Stimulated activated CD4-positive, alpha-beta T cell treated with anti-CD3 and anti-CD28 coated beads, Interleukin-4, amount 100 ng/mL, for 24 hours (primary cell): Measurements from ENCODE around the gene NFIX.

Source experiments
- DNase-seq: peaks from one replicate; pipeline ENCODE4 v3.0.0-alpha.2; 2020

The NFIX gene

DNA sequence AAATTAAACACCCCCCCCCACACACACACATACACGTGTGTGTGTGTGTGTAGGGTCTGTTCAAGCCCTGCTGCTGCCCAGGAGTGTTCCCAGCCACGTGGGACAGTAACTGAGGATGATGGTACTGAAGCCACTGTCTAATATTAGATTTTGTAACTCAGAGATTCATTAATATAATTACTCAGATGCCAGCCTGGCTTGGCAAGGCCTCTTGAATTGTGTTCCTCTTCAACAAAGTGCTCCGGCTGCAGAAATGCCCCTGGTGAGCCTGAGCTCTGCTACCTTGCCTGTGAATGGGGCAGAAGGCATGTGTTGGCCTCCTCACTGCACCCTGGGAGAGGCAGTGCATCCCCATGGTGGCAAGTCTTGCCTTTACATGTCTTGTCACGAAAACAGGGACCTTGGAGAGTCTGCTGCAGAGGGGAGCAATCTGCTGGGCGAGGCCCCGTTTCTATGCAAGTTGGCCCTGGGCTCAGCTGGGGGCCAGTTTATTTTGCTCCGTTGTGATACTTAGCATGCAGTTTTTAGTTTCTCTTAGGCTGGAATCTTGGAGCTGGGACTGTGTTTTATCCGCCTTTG is 44.0 kb downstream of the NFIX start:
- DNase-seq = no peak

DNA sequence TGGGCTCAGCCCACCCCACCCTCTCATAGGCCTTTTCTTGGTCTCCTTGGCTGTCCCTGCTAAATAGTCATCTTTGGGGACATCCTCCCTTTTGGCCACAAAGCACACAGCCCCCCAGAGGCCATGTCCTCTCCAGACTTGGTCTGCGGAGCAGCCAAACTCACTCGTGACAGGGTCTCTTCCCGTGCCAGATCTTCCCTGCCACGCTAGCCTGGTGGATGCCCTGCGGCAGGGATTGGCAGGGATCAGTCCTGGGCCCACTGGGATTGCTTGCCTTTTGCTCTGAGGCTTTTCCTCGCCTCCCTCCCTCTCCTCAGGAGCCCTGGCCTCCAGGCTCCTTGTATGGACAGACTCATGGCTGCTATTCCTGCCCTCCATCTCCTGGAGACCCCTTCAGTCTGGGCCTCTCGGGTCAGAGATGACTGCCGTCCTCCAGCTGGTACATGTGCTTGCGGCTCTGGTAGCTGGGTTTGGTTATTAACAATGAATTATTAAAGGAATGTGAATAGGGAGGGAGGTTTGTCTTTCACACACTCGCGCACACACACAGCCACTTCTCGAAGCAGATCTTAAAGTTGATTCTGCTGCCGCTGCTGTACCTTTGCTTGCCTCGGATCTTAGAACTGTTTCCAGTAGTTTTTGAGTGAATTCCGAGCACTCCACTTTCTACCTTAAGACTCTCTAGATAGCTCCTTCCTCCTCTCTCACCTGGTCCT is 45.1 kb downstream of the NFIX start:
- DNase-seq = no peak

DNA sequence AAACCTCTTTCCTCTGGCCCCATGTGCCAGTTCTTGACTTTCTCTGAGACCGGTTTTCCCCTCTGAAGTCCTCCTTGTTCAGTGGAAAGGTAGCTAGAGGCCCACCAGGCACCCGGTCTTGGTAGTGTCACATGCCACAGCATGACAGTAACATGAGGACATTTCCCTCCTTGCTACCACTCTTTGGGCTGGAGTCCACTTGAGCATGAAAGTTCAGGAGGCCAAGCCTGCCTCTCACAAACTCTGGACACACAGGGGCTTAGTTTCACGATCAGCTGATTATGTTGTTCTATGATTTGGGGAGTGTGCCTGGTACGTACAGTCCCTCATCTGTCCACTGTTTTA is 45.6 kb downstream of the NFIX start:
- DNase-seq = no peak

DNA sequence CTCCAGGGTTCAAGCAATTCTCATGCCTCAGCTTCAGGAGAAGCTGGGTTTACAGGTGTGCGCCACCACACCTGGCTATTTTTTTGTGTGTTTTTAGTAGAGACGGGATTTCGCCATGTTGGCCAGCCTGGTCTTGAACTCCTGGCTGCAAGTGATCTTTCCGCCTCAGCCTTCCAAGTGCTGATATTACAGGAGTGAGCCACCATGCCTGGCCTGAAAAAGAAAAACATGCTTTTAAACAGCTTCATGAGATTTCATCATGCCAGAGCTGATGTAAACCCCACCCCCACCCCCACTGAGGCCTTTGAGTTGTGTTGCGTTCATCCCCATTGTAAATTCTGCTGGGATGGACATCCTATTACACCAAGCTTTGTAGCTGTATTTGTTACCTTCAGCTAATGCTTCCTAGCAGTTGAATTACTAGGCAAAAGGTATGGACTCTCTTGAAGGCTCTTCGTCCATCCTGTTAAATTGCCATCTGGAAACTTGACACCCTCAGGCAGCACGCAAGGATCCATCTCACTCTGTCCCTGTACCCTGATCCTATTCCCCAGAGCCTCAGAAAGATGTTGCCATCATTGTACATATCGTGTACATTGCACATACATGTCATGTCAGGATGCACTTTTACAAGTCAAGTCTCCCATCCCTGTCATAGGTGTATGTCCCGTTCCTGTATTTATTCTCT is 47.3 kb downstream of the NFIX start:
- no peak for DNase-seq

DNA sequence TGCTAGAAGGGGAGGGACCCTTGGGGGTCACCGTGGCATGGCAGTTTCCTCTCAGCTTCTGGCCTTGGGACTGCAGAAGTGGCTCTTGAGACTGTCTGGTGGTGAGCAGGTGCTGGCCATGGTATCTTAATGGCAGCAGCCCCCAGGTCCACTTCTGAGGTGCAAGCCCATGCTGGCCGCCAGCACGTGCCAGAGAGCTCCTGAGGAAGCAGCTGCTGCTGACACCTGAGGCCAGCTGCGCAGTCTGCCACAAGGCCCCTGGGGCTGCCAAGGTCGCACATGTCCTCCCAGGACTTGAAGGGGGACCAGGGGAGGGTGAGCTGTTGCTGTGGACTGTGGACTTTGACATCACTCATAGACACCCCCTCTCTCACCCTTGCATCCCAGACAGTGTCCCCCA is 48.0 kb downstream of the NFIX start:
- DNase-seq = no peak

DNA sequence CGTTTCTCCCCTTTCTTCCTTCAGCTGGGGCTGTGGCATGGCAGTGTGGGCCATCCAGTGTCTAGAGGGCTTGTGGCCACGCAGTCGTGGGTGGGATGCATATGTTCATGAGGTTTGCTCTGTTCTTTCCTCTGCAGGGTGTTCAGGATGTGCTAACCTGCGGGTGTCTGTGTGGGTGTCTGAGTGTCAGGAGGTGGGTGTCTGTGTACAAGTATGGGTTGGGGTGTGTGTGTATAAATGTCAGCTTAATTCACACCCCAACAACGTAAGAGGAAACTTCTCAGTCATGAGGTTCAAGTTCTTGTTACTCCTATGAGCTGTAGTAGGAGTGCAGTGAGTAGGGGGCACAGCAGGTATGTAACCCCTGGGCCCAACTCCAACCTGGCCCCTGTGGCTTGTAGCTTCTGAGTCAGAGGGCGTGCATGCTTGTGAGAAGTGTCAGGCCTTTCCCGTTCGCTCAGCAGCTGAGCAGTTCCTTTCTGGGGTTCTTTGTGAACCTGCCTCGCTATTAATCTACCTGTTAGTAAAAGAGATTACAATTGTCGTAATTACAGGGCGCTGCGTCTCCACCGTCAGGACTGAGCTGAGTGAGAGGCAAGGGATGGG is 49.1 kb downstream of the NFIX start:
- DNase-seq = no peak

DNA sequence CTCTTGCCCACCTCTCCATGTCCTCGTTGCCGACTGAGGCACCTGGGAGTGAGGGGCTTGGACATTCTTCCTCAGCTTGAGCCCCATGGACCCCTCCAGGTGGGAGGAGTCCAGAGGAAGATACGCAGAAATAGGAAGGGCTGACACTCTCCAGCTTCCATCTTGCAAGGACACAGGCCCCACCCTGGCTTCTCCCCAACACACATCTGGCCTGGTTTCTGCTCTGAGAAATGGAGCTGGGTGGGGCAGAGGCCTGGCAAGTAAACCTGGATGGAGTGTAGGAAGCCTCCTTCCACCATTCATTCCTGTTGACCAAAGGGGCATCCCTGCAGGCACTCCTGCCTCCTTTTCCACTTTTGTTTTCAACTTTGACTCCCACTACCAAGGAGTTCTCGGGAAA is 50.5 kb downstream of the NFIX start:
- DNase-seq = no peak

DNA sequence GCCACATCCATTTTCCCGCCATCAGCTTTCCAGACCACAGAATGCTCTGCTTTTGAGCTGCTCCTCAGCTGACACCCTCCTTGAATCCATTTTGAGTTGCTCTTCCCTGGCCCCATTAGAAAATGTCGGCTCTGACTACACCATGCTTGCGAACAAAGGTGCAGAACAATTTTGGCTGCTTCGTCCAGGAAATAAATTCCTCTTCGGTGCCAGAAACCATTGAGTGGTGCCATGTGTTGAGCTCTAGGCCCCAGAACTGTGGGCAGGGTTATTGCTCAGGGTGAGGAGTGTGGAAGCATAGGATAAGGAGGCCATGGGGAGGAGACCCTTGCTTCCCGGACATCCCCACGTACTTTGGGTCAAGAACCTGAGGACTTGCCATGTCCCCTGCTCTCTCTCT is 52.1 kb downstream of the NFIX start:
- no peak for DNase-seq

DNA sequence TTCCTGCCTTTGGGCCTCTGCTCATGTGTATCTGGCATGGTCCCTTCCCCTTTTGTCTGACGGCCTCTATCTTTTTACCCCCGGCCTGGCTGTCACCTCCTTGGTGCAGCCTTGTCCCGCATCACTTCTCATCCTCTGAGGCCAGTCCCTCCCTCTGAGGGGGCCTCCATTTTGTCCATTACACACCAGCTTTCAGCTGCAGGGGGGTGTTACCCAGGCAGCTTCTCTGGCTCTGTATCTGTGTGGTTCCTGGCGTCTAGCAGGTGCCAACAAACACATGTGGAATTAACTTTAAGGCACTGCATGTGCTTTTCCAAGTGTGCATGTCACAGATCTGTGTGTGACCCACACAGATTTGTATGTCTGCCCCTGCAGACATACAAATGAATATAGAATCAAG is 55.0 kb downstream of the NFIX start:
- DNase-seq = no peak

DNA sequence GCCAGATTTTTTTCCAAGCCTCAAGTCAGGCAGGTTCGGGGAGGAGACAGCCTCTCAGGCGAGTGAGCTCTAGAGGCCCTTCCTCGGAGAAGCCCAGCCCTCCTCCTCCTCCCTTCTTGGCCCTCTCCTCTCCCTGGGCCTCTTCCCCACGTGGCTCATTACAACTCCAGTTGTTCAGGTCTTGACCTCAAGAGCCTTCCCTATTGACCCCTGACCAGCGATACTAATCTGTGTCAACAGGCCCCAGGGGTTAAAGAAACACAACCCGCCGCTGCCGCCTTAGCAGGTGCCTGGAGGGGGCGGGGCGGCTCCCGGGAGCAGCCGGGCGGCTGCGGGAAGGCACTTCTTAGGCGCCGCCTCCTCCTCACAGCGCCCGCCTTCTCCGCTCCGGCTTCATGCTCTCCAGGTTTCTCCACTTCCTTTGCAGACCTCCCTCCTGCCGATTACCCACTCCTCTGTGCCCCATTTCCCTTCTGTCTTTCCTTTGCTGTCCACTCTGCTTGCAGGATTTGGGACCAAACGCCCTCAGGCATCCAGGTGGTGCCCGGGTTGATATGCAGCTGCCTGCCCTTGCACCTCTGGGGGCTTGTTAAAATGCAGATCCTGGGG is 56.4 kb downstream of the NFIX start:
- DNase-seq = peak; percentile 19

DNA sequence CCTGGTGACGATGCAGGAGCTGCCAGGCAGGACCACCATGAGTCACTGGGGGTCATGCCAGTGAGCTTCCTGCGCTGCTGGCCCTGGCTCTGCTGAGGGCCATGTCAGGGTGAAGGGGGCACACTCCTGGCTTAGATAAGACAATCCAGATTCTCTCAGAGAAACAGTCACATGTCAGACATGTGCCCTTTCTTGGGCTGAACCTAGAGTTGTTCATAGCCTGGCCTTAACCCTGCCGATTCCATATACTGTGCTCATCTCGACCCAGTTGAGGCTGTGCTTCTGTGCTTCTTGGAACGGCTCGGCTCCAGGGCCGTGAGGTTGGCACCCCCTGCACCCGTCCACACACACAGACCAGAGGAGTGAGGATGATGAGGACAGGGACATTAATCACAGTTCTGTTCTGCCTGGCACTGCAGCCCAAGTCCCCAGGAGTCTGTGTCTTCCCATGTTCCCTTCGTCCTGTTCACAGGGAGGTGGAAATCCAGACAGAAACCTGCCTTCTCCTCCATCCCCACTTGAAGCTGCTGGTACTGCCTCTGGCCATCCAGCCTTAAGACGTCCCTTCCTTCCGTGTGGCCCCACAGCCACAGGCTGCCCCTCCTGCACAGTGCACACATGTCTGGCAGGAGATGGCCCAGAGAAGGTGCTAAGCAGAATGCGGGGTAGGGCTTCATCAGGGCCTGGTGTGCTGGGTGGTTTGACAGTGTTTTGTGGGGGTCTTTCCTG is 57.3 kb downstream of the NFIX start:
- no peak for DNase-seq

DNA sequence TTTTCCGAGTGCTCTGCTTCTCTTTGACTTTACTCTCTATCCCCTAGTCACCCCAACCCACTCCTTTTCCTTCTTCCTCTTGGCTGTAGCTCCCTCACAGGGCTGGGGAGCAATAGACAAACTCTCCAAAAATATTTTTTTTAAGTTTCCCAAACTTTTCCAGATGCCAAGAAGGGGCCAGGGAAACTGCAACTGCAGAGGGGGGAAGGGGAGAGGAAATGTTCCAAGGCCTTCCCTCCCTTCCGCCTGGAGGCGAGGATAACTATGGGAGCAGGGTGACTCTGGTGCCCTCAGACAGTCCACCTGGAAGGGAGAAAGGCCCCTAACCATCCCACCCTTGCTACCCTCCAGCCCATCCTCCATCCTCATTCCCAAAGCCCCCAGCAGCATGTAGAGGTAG is 58.0 kb downstream of the NFIX start:
- DNase-seq = no peak

DNA sequence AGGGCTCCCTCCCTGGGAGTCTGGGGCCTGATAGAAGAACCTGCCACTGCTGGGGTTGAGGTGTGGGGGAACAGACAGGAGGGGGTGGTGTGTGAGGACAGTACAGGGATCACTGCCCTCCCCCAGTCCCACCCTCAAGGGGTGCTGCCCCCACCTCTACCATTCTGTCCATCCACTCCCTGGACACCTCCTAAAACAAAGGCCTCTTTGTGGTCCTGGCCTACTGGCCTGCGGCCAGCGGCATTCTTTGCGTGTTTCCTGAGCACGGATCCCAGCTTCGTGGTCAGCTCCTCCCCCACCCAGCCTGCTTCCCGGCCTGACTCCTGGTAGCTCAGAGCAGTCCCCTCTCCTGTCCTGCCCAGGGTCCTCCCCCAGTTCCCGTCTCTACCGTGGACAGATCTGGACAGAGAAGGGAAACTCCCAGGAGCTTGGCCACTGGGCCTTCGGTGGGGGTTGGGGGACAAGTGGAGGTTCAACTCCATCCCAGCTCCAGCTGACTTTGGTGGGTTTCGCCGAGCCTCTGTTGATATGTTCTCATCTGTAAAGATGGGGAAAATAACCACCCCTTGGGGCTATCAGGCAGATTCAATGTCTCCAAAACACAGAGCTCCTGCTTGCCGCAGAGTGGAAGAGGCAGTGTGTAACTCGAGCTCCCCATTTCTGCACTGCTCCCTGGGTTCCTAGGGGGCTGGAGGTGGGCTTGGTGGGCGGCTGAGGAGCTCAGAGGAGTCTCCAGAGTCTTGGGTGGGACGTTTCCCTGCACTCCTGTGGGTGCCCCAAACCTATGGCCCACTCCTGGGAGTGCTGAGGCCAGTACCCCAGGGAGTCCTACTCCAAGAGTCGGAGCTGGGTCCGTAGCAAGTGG is 58.7 kb downstream of the NFIX start:
- no peak for DNase-seq

DNA sequence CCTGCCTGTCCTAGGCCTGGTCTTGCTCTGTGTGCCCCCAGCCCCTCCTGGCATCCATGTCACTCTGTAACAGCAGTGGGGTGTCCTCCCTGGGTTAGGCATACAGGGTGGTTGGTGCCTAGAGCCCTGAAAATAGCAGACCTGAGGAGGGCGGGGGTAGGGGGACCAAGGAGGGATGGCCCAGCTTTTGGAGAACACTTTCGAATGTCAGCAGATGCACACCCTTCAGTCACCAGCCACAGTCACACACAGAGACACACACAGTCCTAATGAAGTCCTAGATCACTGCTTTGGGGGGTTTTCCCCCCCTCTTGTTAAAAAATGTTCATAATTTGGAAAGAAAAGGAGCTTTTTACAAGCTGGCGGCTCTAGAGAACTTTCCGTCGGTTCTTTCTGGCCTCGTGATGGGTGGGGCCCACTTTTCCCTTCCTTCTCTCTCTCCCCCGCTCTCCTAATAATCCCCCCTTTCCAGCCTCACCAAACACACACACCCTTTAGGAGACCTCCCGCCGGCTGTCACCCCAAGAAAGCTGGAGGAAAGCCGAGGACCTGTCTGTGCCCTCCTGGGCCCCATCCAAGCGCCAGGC is 59.4 kb downstream of the NFIX start:
- DNase-seq = no peak

DNA sequence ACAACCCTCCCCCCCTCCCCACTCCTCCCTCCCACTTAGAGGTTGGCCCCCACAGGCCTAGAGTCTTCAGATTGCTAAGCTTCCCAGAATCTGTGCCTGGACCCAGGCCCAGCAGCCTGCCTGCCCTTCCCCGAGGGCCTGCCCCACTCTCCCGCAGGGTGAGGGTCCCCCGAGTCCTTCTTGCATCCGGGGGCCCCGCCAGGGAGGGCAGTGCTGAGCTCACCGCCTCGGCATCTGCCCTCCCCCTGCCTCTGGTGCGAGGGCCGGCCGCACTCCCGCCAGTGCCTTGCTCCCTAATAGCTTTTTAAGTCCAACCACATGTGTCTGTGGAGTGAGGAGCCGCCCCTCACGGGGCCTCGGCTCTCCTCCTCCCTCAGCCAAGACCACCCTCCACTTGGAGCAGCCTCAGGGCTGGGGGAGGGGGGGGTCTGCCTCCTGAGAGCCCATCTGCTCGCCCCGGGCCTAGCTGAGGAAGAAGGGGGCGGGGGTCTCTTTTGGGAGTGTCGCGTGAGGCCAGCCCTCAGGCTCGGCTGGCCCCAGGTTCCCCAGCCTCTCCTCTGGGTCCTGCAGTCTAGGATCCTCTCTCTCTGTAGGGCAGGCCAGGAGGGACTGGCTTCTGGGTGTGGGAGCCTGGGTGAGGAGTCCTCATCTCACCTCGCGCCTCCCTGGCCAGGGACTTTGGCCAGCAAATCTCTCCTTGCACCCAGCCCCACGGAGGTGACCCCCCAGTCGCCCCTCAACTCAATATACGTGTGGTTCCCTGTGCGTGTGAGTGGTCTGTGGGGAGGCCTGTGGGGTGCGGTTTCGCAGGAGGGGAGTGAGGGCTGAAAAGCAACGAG is 60.2 kb downstream of the NFIX start:
- DNase-seq = no peak

DNA sequence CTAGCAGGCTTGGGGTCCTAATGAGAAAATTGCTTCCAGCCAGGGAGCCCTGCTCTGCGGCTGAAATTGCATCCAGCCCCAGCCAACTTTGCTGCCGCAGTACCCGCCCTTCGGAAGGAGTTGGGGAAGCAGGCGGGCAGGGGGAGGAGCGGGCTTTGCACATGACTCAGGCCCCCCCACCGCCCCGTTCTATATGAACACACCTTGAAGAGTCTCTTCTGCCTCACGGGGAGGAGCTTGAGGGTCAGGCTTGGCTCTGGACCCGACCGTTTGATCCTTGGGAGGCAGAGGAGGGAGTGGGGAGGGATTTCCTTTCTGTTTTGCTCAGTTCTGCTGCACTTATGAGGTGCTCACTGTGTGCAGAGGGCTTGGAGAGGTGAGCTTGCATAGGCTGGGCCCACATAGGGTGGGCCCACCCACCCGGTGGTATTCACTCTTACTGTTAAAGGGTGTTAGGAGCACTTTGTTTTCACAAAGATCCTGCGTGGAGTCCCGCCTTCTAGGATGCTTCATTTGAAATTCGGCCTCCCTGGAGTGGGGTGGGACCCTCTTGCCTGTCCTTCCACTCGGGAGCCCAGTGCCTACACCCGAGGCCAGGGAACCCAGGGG is 60.9 kb downstream of the NFIX start:
- DNase-seq = no peak

DNA sequence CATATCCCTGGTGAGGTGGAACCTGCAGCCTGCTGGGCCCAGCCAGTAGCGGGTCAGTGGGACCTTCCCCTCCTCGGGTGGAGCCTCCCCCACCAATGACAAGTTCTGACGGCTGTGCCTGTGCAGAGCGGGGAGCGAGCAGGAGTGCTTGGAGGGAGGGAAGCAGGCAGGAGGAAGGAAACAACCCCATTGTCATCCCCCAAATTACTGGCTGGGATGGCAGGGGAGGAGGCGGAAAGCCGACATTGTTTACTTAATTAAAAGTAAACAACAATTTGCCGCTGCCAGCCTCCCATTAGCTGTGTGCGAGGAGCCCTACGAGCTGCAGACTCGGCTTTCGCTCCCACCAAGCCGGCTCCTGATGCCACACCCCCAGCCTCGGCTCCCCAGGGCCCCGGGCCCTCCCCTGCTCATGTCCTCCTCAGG is 61.9 kb downstream of the NFIX start:
- no peak for DNase-seq

DNA sequence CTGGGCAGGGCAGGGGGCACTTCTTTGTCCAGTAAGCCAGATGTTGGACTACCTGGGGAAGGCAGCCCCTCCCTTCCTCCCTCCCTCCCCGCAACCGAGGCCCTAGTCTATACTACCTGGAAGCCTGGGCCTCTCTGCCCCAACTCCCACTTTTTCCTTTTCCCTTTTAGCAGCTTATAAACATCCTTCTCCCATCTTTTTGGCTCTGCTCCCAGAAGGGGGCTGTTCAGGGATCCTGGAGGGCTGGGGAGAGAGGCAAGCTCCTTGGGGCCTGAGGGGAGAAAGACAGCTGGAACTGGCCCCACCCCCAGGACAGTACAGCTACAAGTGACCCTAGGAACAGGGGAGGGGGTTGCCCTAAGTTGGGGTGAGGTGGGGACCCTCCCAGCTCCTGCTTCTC is 62.5 kb downstream of the NFIX start:
- no peak for DNase-seq

DNA sequence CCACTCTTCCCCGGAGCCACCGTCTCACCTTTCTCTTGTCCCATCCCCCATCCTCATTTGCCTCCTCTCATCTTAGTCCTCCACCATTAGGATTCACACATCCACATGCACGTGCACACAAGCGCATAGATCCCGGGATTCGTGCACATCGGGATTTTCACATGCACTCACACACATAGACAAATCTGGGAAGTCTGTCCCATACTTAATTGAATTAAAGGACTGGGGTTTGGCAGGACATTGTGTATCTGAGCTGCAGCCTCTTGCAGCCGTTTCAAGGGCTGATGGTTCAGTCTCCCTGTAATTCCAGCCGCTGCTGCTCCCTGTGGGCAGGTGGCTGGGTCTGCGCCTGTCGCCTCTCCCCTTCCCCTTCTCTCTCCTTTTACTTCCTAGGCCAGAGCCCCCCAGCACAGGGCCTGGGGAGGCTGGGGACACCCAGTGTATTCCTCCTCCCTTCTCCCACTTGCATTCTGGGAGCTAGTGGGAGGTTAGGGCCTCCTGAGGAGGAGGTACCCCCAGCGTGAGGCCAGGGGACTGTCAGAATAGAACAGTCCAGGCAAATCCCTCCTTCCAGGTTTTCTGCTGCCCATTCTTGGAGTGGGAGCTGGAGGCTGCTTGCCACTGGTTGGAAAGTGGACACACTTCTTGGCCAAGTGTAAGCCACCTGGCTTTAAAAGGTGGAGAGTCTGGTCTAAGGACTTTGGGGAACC is 63.8 kb downstream of the NFIX start:
- DNase-seq = no peak
